ENCODE measurements around the gene TMEM200B.
"Not testable (repeated sequence)": the region's sequence is repeated elsewhere in the genome, so short reads cannot be mapped to it uniquely, and the experiment has no call there.

Gene TMEM200B

GRCh38 chr1:29112705-29113412, 10.8 kb downstream of the TMEM200B start:
- no peak for TF ChIP-seq CTCF (conservative IDR thresholded peaks at IDR 0.05; ENCODE audit: low read depth, low read length)
- no peak for DNase-seq (ENCODE audit: low read depth)
- H3K4me3 ChIP-seq (ENCODE audit: low read length): no peak overlapping the region

GRCh38 chr1:29108041-29108440, 15.7 kb downstream of the TMEM200B start:
- not testable (repeated sequence) for DNase-seq (ENCODE audit: low read depth); H3K4me3 ChIP-seq (ENCODE audit: low read length)

- TF ChIP-seq CTCF (conservative IDR thresholded peaks at IDR 0.05; ENCODE audit: low read depth, low read length): no peak
- H3K4me3 ChIP-seq (ENCODE audit: low read length): no peak overlapping the region
- DNase-seq (ENCODE audit: low read depth): no peak
These were observed 17.9 kb downstream of the TMEM200B start for GRCh38 chr1:29105822-29106221.

GRCh38 chr1:29100487-29100886, 23.2 kb downstream of the TMEM200B start:
- H3K4me3 ChIP-seq (ENCODE audit: low read length): no peak overlapping the region
- no peak for TF ChIP-seq CTCF (conservative IDR thresholded peaks at IDR 0.05; ENCODE audit: low read depth, low read length)
- no peak for DNase-seq (ENCODE audit: low read depth)

GRCh38 chr1:29099286-29099685, 24.4 kb downstream of the TMEM200B start:
- H3K4me3 ChIP-seq (ENCODE audit: low read length): no peak overlapping the region
- TF ChIP-seq CTCF (conservative IDR thresholded peaks at IDR 0.05; ENCODE audit: low read depth, low read length): no peak
- DNase-seq (ENCODE audit: low read depth): no peak

- DNase-seq (ENCODE audit: low read depth): no peak
- H3K4me3 ChIP-seq (ENCODE audit: low read length): no peak overlapping the region
- no peak for TF ChIP-seq CTCF (conservative IDR thresholded peaks at IDR 0.05; ENCODE audit: low read depth, low read length)
These were observed 27.3 kb downstream of the TMEM200B start for GRCh38 chr1:29096231-29096886.

GRCh38 chr1:29094954-29095353, 28.7 kb downstream of the TMEM200B start:
- no peak overlapping the region for H3K4me3 ChIP-seq (ENCODE audit: low read length)
- TF ChIP-seq CTCF (conservative IDR thresholded peaks at IDR 0.05; ENCODE audit: low read depth, low read length): no peak
- DNase-seq (ENCODE audit: low read depth): no peak
